ENCODE measurements around the gene FHIT. TPM values are rescaled to one million over a fixed set of nuclear protein-coding genes. Genes with fewer than 3 reads are reported as not detected.

FHIT gene
- total and polyA plus RNA-seq, 10 of the 15 experiments (the other 5 are each of a cell fraction or from before 2014, with no cell fraction given), result 4.2 to 14.9 (median 9.4) TPM

- no TSS peak for BruUV-seq (replicated peaks)
- no peaks in the 10 kb centered on the region for H3K36me3 ChIP-seq (ENCODE audit: control insufficient read depth in 2 of 2, insufficient read depth in 2 of 2, low read length in 1 of 2)
- H4K20me1 ChIP-seq (ENCODE audit: control insufficient read depth, insufficient read depth), result no peaks in the 10 kb centered on the region
- SMC1A ChIA-PET (ENCODE audit: uncharacterized antibody, unreplicated experiment), result interaction anchor here (0.8 to 2.1 kb wide), 2 partner anchors 13 to 59 kb away, joined by 3 to 5 read pairs; no protein-coding TSS in a partner anchor
- no peaks in the 10 kb centered on the region for H3K79me2 ChIP-seq (ENCODE audit: control insufficient read depth, insufficient read depth, low read length)
- CTCF ChIA-PET, result interaction anchor here (1.1 kb wide), 1 partner anchor 11 kb away, joined by 3 read pairs; no protein-coding TSS in a partner anchor
- in situ Hi-C loops (cut with MboI), result no loop called here
- no peak overlapping the region for H3K4me2 ChIP-seq (ENCODE audit: control insufficient read depth, insufficient read depth)
- peaks cover 9% of the 10 kb centered on the region for H3K4me1 ChIP-seq (ENCODE audit: control insufficient read depth, insufficient read depth, low read length)
- H3K27ac ChIP-seq (ENCODE audit: control insufficient read depth, insufficient read depth), result no peak overlapping the region
- intact Hi-C loops (cut with micrococcal nuclease; ENCODE audit: unreplicated experiment), result no loop called here
- H3K9me3 ChIP-seq (replicated peaks; ENCODE audit: control insufficient read depth, insufficient read depth, low read length), result peaks cover 2% of the 10 kb centered on the region; the same call in 2 of the 3 replicates
- H2AFZ ChIP-seq (ENCODE audit: control insufficient read depth, low read depth, low read length), result no peak overlapping the region
- DNase-seq (ENCODE audit: low read depth, low spot score) (no peak), FAIRE-seq (no peak), ATAC-seq (no peak)
- POLR2A ChIA-PET, result no interaction called here
- H3K27me3 ChIP-seq (replicated peaks in 1 of 2; ENCODE audit: control insufficient read depth in 2 of 2, insufficient read depth in 2 of 2, low read length in 1 of 2), result no peaks in the 10 kb centered on the region
- H3K9ac ChIP-seq (ENCODE audit: control insufficient read depth, insufficient read depth, low read length), result no peak overlapping the region
- no peak overlapping the region for H3K4me3 ChIP-seq
- TF ChIP-seq MLLT1 (IDR thresholded peaks at IDR 0.05) (no peak), ELK1 (IDR thresholded peaks at IDR 0.05; ENCODE audit: low read depth, low read length) (no peak), PML (IDR thresholded peaks at IDR 0.05; ENCODE audit: low read length) (no peak), CREM (IDR thresholded peaks at IDR 0.05; ENCODE audit: low read depth) (no peak), PAX8 (IDR thresholded peaks at IDR 0.05) (no peak), RBBP5 (conservative IDR thresholded peaks at IDR 0.05) (no peak), BHLHE40 (IDR thresholded peaks at IDR 0.05; ENCODE audit: borderline replicate concordance in 1 of 2, low read depth in 2 of 2, low read length in 1 of 2) (no peak), KDM1A (IDR thresholded peaks at IDR 0.05; ENCODE audit: borderline replicate concordance) (no peak), POLR2AphosphoS5 (IDR thresholded peaks at IDR 0.05; ENCODE audit: low read length) (no peak), IKZF1 (conservative IDR thresholded peaks at IDR 0.05) (no peak), STAT1 (conservative IDR thresholded peaks at IDR 0.05) (no peak), BMI1 (IDR thresholded peaks at IDR 0.05; ENCODE audit: borderline replicate concordance) (no peak), NFYA (IDR thresholded peaks at IDR 0.05; ENCODE audit: borderline replicate concordance, low read depth, low read length) (no peak), CEBPB (IDR thresholded peaks at IDR 0.05; ENCODE audit: borderline replicate concordance in 1 of 2, low read depth in 2 of 2, low read length in 2 of 2) (no peak), SMAD5 (IDR thresholded peaks at IDR 0.05; ENCODE audit: low read depth) (no peak)
- TF ChIP-seq, protein P1, sequence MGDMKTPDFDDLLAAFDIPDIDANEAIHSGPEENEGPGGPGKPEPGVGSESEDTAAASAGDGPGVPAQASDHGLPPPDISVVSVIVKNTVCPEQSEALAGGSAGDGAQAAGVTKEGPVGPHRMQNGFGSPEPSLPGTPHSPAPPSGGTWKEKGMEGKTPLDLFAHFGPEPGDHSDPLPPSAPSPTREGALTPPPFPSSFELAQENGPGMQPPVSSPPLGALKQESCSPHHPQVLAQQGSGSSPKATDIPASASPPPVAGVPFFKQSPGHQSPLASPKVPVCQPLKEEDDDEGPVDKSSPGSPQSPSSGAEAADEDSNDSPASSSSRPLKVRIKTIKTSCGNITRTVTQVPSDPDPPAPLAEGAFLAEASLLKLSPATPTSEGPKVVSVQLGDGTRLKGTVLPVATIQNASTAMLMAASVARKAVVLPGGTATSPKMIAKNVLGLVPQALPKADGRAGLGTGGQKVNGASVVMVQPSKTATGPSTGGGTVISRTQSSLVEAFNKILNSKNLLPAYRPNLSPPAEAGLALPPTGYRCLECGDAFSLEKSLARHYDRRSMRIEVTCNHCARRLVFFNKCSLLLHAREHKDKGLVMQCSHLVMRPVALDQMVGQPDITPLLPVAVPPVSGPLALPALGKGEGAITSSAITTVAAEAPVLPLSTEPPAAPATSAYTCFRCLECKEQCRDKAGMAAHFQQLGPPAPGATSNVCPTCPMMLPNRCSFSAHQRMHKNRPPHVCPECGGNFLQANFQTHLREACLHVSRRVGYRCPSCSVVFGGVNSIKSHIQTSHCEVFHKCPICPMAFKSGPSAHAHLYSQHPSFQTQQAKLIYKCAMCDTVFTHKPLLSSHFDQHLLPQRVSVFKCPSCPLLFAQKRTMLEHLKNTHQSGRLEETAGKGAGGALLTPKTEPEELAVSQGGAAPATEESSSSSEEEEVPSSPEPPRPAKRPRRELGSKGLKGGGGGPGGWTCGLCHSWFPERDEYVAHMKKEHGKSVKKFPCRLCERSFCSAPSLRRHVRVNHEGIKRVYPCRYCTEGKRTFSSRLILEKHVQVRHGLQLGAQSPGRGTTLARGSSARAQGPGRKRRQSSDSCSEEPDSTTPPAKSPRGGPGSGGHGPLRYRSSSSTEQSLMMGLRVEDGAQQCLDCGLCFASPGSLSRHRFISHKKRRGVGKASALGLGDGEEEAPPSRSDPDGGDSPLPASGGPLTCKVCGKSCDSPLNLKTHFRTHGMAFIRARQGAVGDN (IDR thresholded peaks at IDR 0.05), result no peak
- RAD21 ChIA-PET (ENCODE audit: unreplicated experiment), result no interaction called here
- 73% methylated on average over 3 of the region's 3 CpGs for WGBS (ENCODE audit: insufficient coverage, insufficient replicate concordance, low lambda C conversion rate, missing lambda C conversion rate)
Measured at GRCh38 chr3:59936472-59936871, 1314.8 kb downstream of the FHIT start.
